NK-92 (cell line): ENCODE measurements around the gene TENM3.

Source experiments
- DNase-seq: peaks from one replicate; lab custom pipeline; 2025; ENCODE audit not compliant: unreplicated experiment; lab: John Stamatoyannopoulos, UW

The TENM3 gene

GRCh38 chr4:182604161-182604622, 361.0 kb downstream of the TENM3 start:
- no peak for DNase-seq

- DNase-seq = no peak
Observed at GRCh38 chr4:182604953-182605352, 361.8 kb downstream of the TENM3 start.

GRCh38 chr4:182608525-182608924, 365.3 kb downstream of the TENM3 start:
- no peak for DNase-seq

- DNase-seq = no peak
Observed at GRCh38 chr4:182616476-182616875, 373.3 kb downstream of the TENM3 start.

GRCh38 chr4:182619660-182620059, 376.5 kb downstream of the TENM3 start:
- no peak for DNase-seq

- no peak for DNase-seq
Observed at GRCh38 chr4:182620111-182620980, 377.1 kb downstream of the TENM3 start.

GRCh38 chr4:182624281-182624680, 381.1 kb downstream of the TENM3 start:
- no peak for DNase-seq

GRCh38 chr4:182625193-182625592, 382.0 kb downstream of the TENM3 start:
- DNase-seq = no peak

GRCh38 chr4:182627996-182628395, 384.8 kb downstream of the TENM3 start:
- DNase-seq = no peak

- DNase-seq = no peak
Observed at GRCh38 chr4:182628544-182628943, 385.3 kb downstream of the TENM3 start.

GRCh38 chr4:182629096-182629495, 385.9 kb downstream of the TENM3 start:
- DNase-seq = no peak

- no peak for DNase-seq
Observed at GRCh38 chr4:182640491-182640890, 397.3 kb downstream of the TENM3 start.

- no peak for DNase-seq
Observed at GRCh38 chr4:182640932-182641331, 397.7 kb downstream of the TENM3 start.

GRCh38 chr4:182642831-182643230, 399.6 kb downstream of the TENM3 start:
- no peak for DNase-seq

GRCh38 chr4:182643801-182644682, 400.8 kb downstream of the TENM3 start:
- DNase-seq = no peak

- no peak for DNase-seq
Observed at GRCh38 chr4:182644683-182645050, 401.5 kb downstream of the TENM3 start.

GRCh38 chr4:182645511-182645910, 402.3 kb downstream of the TENM3 start:
- DNase-seq = no peak

GRCh38 chr4:182647646-182648300, 404.6 kb downstream of the TENM3 start:
- no peak for DNase-seq

- no peak for DNase-seq
Observed at GRCh38 chr4:182648766-182649165, 405.6 kb downstream of the TENM3 start.

GRCh38 chr4:182649698-182650477, 406.7 kb downstream of the TENM3 start:
- no peak for DNase-seq

- no peak for DNase-seq
Observed at GRCh38 chr4:182653596-182653995, 410.4 kb downstream of the TENM3 start.
